ENCODE measurements around the gene VPS45. TPM values are rescaled to one million over a fixed set of nuclear protein-coding genes. Genes with fewer than 3 reads are reported as not detected.

Gene VPS45
- polyA plus RNA-seq, 3 donors: 36.0 to 41.9 (median 36.8) TPM

- Mint-ChIP-seq H3K9me3 (no peaks in the 10 kb centered on the region), H3K4me1 (peaks cover 31% of the 10 kb centered on the region), H3K27ac (no peak overlapping the region), H3K4me3 (no peak overlapping the region), H3K36me3 (peaks cover 24 to 31% of the 10 kb centered on the region in 2 donors), H3K27me3 (ENCODE audit: low read depth in 3 of 3) (no peaks in the 10 kb centered on the region)
- no peak overlapping the region for H3K27ac ChIP-seq (ENCODE audit: low read depth in 1 of 2, low read length in 2 of 2)
- H2AFZ ChIP-seq (ENCODE audit: insufficient read depth, low read depth, low read length, poor library complexity, severe bottlenecking): no peak overlapping the region
- WGBS (ENCODE audit: insufficient coverage): no CpG with 5 or more reads among the region's 1 CpG
- peaks cover 25% of the 10 kb centered on the region in 2 donors for H3K4me1 ChIP-seq (ENCODE audit: control insufficient read depth in 1 of 2, insufficient read depth in 2 of 2, low read length in 2 of 2)
- H3K27me3 ChIP-seq (ENCODE audit: control insufficient read depth in 2 of 2, insufficient read depth in 2 of 2, low read length in 2 of 2): no peaks in the 10 kb centered on the region
- H3K36me3 ChIP-seq (replicated peaks in 1 of 2; ENCODE audit: control insufficient read depth in 1 of 2, insufficient read depth in 2 of 2, low read length in 2 of 2): peaks cover 37 to 60% of the 10 kb centered on the region in 2 donors
- H3K4me3 ChIP-seq (replicated peaks in 1 of 3; ENCODE audit: low read depth in 2 of 3, low read length in 3 of 3): no peak overlapping the region
- no peak for DNase-seq
- no peaks in the 10 kb centered on the region for H4K20me1 ChIP-seq (ENCODE audit: insufficient read depth, low read length)
- TF ChIP-seq CTCF (IDR thresholded peaks at IDR 0.05): no peak
- H3K9ac ChIP-seq (ENCODE audit: insufficient read depth, low read length, poor library complexity, severe bottlenecking): no peak overlapping the region
- H3K4me2 ChIP-seq (replicated peaks; ENCODE audit: extremely low read depth, low read length, poor library complexity, severe bottlenecking): no peak overlapping the region
- intact Hi-C loops (cut with micrococcal nuclease): no loop called here
- no peaks in the 10 kb centered on the region for H3K9me3 ChIP-seq (replicated peaks in 1 of 2; ENCODE audit: control insufficient read depth in 1 of 2, insufficient read depth in 1 of 2, low read length in 2 of 2)
- no peaks in the 10 kb centered on the region for H3K79me2 ChIP-seq (ENCODE audit: insufficient read depth, low read length)
These were observed 26.2 kb downstream of the VPS45 start for GRCh38 chr1:150093805-150094204.

GRCh38 chr1:150094734-150095265, 27.2 kb downstream of the VPS45 start:
- Histone ChIP-seq H3K4me1 (ENCODE audit: control insufficient read depth in 1 of 2, insufficient read depth in 2 of 2, low read length in 2 of 2) (peaks cover 15% of the 10 kb centered on the region in 2 donors), H3K27ac (ENCODE audit: low read depth in 1 of 2, low read length in 2 of 2) (no peak overlapping the region), H3K4me3 (replicated peaks in 1 of 3; ENCODE audit: low read depth in 2 of 3, low read length in 3 of 3) (no peak overlapping the region), H3K4me2 (replicated peaks; ENCODE audit: extremely low read depth, low read length, poor library complexity, severe bottlenecking) (no peak overlapping the region), H4K20me1 (ENCODE audit: insufficient read depth, low read length) (no peaks in the 10 kb centered on the region), H3K36me3 (replicated peaks in 1 of 2; ENCODE audit: control insufficient read depth in 1 of 2, insufficient read depth in 2 of 2, low read length in 2 of 2) (peaks cover 39 to 66% of the 10 kb centered on the region in 2 donors), H2AFZ (ENCODE audit: insufficient read depth, low read depth, low read length, poor library complexity, severe bottlenecking) (no peak overlapping the region), H3K27me3 (ENCODE audit: control insufficient read depth in 2 of 2, insufficient read depth in 2 of 2, low read length in 2 of 2) (no peaks in the 10 kb centered on the region), H3K9me3 (replicated peaks in 1 of 2; ENCODE audit: control insufficient read depth in 1 of 2, insufficient read depth in 1 of 2, low read length in 2 of 2) (no peaks in the 10 kb centered on the region), H3K9ac (ENCODE audit: insufficient read depth, low read length, poor library complexity, severe bottlenecking) (no peak overlapping the region), H3K79me2 (ENCODE audit: insufficient read depth, low read length) (no peaks in the 10 kb centered on the region)
- H3K27ac Mint-ChIP-seq: peak overlapping the region in 1 of 7 donors; percentile 2
- peaks cover 24% of the 10 kb centered on the region for H3K4me1 Mint-ChIP-seq
- peaks cover 0 to 2% (median 0%) of the 10 kb centered on the region in 3 donors for H3K27me3 Mint-ChIP-seq (ENCODE audit: low read depth in 3 of 3)
- H3K36me3 Mint-ChIP-seq: peaks cover 30 to 31% of the 10 kb centered on the region in 2 donors
- intact Hi-C loops (cut with micrococcal nuclease): loop anchor here in 1 of 2 donors (5.0 kb wide), 1 partner anchor 48 kb away; no protein-coding TSS in a partner anchor
- no peak for DNase-seq
- no peak overlapping the region for H3K4me3 Mint-ChIP-seq
- no peaks in the 10 kb centered on the region for H3K9me3 Mint-ChIP-seq
- TF ChIP-seq CTCF (IDR thresholded peaks at IDR 0.05): no peak
- no CpG with 5 or more reads among the region's 3 CpGs for WGBS (ENCODE audit: insufficient coverage)

All from CD14-positive monocyte (primary cell).